Measurements from ENCODE around the gene GDPD1.
"Not testable (repeated sequence)": the region's sequence is repeated elsewhere in the genome, so short reads cannot be mapped to it uniquely, and the experiment has no call there.

The GDPD1 gene

GRCh38 chr17:59220328-59221158 is at the start of gene GDPD1:
TSS of gene GDPD1 (plus strand) at chr17:59220511. CDS start at chr17:59220610, 99 bp downstream.
- DNase-seq (ENCODE audit: low spot score) = peak; percentile 92

DNA sequence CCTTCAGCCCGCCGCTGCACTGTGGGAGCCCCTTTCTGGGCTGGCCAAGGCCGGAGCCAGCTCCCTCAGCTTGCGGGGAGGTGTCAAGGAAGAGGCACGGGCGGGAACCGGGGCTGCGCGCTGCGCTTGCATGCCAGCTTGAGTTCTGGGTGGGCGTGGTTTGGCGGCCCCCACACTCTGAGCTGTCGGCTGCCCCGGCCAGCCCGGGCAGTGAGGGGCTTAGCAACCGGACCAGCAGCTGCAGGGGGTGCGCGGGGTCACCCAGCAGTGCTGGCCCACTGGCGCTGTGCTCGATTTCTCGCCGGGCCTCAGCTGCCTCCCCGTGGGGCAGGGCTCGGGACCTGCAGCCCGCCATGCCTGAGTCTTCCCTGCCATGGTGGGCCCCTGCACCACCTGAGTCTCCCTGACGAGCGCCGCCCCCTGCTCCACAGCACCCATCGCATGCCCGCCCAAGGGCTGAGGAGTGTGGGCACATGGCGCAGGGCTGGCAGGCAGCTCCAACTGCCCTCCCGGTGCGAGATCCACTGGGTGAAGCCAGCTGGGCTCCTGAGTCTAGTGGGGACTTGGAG is 47.8 kb upstream of the GDPD1 start:
- no peak for DNase-seq (ENCODE audit: low spot score)

DNA sequence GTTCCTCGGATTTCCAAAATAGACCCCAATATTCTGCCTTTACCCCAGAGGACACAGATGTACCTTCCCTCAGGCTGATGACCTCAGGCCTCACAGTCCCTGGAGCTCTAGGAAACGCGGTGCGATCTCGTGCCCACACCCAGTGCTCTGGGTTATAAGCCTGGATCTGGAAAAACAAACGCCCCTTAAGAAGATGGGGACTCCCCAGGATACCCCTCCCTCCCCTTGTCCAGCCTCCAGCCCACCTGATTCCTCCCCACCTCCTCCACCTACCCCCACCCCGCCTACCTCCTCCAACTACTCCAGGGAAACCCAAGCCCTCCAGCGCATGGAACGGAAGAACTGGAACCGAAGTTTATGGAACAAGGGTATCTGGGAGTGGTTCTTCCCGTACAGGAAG is 45.6 kb upstream of the GDPD1 start:
- no peak for DNase-seq (ENCODE audit: low spot score)

GRCh38 chr17:59175076-59175475 is 45.2 kb upstream of the GDPD1 start:
- DNase-seq (ENCODE audit: low spot score) = no peak

GRCh38 chr17:59178266-59178985 is 41.9 kb upstream of the GDPD1 start:
- no peak for DNase-seq (ENCODE audit: low spot score)

DNA sequence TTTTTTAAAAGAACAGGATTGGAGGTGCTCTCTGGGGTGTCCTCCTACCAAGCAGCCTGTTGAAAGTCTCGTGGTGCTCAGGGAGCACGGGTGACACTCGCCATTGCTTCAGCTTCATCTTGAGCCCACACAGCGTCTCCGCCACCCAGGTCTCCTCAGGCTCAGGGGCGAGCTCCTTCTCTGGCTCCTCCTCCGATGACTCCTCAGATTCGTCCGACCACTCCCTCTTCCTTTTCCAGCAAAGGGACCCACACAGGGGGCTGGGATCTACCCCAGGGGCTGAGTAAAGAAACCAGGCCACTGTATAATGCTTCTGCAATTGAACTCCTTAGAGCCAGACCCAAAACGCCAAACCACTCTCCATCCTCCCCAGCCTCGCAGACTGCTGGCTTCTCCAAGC is 40.7 kb upstream of the GDPD1 start:
- not testable (repeated sequence) for DNase-seq (ENCODE audit: low spot score)

DNA sequence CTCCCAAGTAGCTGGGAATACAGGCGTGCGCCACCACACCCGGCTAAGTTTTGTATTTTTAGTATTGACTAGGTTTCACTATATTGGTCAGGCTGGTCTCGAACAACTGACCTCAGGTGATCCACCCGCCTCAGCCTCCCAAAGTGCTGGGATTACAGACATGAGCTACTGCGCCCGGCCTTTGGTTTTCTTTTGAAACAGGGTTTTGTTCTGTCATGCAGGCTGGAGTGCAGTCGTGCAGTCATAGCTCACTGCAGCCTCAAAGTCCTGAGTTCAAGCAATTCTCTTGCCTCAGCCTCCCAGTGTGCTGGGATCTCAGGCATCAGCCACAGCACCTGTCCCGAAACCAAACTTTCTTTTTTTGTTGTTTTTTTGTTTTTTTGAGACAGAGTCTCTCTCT is 39.7 kb upstream of the GDPD1 start:
- DNase-seq (ENCODE audit: low spot score) = no peak

DNA sequence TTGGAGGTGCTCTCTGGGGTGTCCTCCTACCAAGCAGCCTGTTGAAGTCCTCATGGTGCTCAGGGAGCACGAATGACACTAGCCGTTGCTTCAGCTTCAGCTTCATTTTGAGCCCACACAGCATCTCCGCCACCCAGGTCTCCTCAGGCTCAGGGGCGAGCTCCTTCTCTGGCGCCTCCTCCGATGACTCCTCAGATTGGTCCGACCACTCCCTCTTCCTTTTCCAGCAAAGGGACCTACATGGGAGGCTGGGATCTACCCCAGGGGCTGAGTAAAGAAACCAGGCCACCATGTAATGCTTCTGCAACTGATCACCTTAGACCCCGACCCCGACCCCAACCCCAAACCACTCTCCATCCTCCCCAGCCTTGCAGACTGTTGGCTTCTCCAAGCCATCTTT is 38.8 kb upstream of the GDPD1 start:
- DNase-seq (ENCODE audit: low spot score) = no peak

DNA sequence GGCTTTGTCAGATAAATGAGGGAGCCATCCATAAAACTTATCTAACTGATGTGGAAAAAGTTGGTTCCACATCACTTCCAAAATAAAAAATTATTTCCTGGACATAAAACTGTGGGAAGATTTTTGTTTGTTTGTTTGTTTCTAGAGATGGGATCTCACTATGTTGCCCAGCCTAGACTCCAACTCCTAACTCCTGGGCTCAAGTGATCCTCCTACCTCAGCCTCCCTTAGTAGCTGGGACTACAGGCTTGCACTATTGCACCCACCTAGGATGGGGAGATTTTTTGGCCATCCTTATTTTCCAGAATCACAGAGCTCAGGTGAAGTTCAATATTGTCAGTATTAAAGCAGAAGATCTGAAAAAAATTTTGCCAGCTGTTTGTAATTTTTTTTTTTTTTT is 34.3 kb upstream of the GDPD1 start:
- no peak for DNase-seq (ENCODE audit: low spot score)

DNA sequence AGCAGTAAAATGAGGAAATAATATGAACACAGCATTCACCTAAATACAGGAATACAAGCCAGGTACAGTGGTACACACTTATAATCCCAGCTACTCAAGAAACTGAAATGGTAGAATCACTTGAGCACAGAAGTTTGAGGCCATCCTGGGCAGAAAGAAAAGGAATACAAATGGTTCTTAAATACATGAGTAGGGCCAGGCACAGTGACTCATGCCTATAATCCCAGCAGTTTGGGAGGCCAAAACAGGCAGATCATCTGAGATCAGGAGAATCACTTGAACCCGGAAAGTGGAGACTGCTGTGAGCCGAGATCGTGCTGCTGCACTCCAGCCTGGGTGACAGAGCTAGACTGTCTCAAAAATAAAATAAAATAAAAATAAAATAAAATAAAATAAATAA is 33.5 kb upstream of the GDPD1 start:
- DNase-seq (ENCODE audit: low spot score) = no peak

- DNase-seq (ENCODE audit: low spot score) = no peak
These were observed 29.5 kb upstream of the GDPD1 start for GRCh38 chr17:59190806-59191205.

DNA sequence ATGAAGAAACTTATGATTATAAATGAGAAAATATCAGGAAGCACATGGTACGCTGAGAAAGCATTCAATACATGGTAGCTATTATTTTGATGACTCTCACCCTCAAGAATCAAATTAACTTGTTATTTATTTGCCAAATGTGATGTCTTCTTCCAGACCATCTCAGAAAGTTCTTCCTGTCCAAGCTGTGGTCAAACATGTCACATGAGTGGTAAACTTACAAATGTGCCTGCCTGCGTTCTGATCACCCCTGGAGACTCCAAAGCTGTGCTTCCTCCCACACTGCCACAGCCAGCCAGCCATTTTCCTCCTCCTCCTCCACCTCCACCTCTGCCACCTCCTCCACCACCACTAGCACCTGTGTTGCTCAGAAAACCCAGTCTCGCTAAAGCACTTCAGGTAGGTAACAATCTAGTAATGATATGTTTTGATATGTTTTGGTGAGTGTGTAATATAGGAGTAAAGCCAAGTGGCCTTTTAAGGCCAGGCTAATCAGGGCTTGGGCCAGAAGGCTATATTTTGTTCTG is 26.9 kb upstream of the GDPD1 start:
- DNase-seq (ENCODE audit: low spot score) = no peak

DNA sequence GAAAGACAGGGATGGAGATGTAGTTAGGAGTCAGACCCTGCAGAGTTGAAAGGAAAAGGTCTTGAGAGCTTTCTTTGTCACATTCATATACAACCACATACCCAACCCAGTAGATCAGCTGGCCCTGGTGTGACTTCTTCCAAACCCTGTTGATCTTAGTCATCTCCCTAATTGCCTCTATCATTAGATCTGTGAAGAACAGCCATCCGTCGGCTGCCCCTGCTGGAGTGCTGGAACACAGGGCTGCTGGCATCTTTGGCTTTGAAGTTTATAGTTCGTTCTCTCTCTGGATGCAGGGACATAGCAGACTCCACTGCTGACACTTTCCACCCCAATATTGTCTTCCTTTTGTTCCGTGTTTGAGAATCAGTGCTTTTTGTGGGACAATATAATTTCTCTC is 20.9 kb upstream of the GDPD1 start:
- no peak for DNase-seq (ENCODE audit: low spot score)

- DNase-seq (ENCODE audit: low spot score) = no peak
These were observed 18.0 kb upstream of the GDPD1 start for GRCh38 chr17:59202320-59202719.

- no peak for DNase-seq (ENCODE audit: low spot score)
These were observed 941 bp upstream of the GDPD1 start for GRCh38 chr17:59219370-59219769.

GRCh38 chr17:59219992-59220327 is 351 bp upstream of the GDPD1 start:
- DNase-seq (ENCODE audit: low spot score) = no peak

DNA sequence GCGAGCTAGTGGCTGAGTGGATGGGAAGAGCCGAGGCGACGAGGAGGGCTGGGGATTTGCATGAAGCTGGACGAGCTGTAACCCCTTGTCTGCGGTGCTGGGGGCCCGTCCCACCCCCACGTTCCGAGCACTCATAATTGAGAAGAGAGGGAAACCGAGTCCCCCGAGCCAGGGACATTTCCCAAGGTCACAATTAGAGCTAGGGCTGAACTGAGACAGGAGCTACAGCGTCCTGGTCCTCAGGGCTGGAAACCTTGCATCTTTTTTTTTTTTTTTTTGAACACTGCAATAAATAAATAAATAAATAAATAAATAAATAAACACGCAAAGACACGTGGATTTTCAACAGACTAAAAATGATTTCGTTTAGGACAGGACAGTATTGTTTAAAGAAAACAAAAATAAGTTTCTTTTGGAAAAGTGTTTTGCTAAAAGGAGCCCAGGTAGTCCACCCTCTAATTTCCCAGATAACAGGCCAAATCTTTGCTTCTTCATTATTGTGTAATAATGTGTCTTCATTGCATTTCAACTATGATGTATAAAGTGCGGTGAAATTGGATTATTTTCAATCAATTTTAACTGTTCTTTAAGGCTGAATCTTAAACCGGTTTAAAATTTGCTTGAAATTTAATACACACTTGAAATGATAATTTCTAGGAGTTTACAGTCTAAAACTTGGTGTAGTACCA is 992 bp downstream of the GDPD1 start:
- DNase-seq (ENCODE audit: low spot score) = no peak

- DNase-seq (ENCODE audit: low spot score) = no peak
These were observed 3.5 kb downstream of the GDPD1 start for GRCh38 chr17:59223813-59224212.

GRCh38 chr17:59228588-59228987 is 8.3 kb downstream of the GDPD1 start:
- DNase-seq (ENCODE audit: low spot score) = not testable (repeated sequence)

DNA sequence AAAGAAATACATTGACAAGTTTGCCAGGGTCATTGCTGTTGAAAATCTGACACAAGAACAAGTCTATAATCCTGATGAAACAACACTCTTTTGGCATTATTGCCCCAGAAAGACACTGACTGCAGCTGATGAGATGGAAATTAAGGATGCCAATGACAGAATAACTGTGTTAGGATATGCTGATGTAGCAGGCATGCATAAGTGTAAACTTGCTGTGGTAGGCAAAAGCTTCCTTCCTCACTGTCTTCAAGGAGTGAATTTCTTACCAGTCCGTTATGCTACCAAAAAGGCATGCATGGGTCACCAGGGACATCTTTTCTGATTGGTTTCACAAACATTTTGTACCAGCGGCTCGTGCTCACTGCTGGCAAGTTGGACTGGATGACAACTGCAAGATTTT is 10.5 kb downstream of the GDPD1 start:
- DNase-seq (ENCODE audit: low spot score) = no peak

GRCh38 chr17:59234631-59235030 is 14.3 kb downstream of the GDPD1 start:
- DNase-seq (ENCODE audit: low spot score) = no peak

DNA sequence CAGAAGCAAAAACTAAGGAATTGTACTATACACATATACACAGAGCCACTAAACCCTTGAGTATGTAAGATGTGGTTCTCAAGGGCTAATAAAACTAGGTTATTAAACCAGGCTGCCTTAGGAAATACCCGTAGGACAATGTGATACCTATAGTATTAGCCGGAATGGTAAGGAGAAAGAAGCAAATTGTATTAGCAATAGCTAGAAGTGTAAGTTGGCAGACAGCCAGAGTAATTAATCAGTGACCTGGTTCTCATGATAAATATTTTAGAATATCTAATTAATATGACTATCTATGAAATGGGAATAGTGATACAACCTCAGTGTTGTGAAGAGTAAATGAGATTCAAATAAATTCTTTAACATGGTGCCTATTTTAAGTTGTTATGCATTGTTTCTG is 18.6 kb downstream of the GDPD1 start:
- DNase-seq (ENCODE audit: low spot score) = no peak

DNA sequence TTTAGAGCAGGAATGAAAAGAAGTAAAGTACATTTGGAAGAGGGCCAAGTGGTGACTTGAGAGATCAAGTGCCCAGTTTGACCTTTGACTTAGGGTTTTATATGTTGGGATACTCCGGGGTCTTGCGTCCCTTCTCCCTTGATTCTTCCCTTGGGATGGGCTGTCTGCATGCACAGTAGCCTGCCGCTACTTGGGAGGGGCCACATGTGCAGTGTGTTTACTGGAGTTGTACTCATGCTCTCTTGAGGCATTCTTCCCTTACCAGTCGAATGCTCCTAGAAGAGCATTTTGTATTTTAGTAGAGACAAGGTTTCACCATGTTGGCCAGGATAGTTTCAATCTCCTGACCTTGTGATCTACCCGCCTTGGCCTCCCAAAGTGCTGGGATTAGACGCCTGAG is 23.8 kb downstream of the GDPD1 start:
- no peak for DNase-seq (ENCODE audit: low spot score)

Measured in hepatic stellate cell (primary cell).